Activated T-helper 1 cell treated with anti-CD3 and anti-CD28 coated beads, Interleukin-12 subunit alpha, Interleukin-12 subunit beta, Interleukin-2, Interleukin-4 antibody, amounts not matched to agents 30 ng/mL and 10 ng/mL and 1 ng/mL, durations not matched to agents 14 hours and 24 hours and 36 hours (primary cell): ENCODE measurements around the gene DLL4. TPM values are rescaled to one million over a fixed set of nuclear protein-coding genes. Genes with fewer than 3 reads are reported as not detected.

Experiments
- DNase-seq: peaks from one replicate; pipeline ENCODE4 v3.0.0; 2021; ENCODE audit warnings: low spot score
- H3K27ac Mint-ChIP-seq: one replicate; pipeline ENCODE4 v1.8.0; 2021; ENCODE audit warnings: mild to moderate bottlenecking, mixed read lengths
- H3K27me3 Mint-ChIP-seq: one replicate; pipeline ENCODE4 v1.8.0; 2022; ENCODE audit warnings: mild to moderate bottlenecking, moderate library complexity, mixed read lengths; ENCODE audit not compliant: insufficient read depth
- H3K36me3 Mint-ChIP-seq: one replicate; pipeline ENCODE4 v1.8.0; 2021; ENCODE audit warnings: low read depth, mixed read lengths
- H3K4me1 Mint-ChIP-seq: one replicate; pipeline ENCODE4 v1.8.0; 2021; ENCODE audit warnings: low read depth, mixed read lengths
- H3K4me3 Mint-ChIP-seq: one replicate; pipeline ENCODE4 v1.8.0; 2021; ENCODE audit warnings: mild to moderate bottlenecking, moderate library complexity, mixed read lengths
- H3K9me3 Mint-ChIP-seq: one replicate; pipeline ENCODE4 v1.8.0; 2021; ENCODE audit warnings: mixed read lengths
- intact Hi-C: fragments of 100-400 bp; cut with micrococcal nuclease; formaldehyde crosslinking; loops from one replicate; pipeline ENCODE4 v1.15.1; 2024
- total RNA-seq: library from RNA; stranded (reverse); gene quantifications from 2 replicates; pipeline ENCODE4 v1.2.3, GENCODE V29; 2022

DLL4 gene
- total RNA-seq, 1 donor from 2014 or later: 0.36 TPM

- intact Hi-C loops: no loop called here
- Mint-ChIP-seq H3K4me1 (peaks cover 22% of the 10 kb centered on the region), H3K36me3 (no peaks in the 10 kb centered on the region), H3K9me3 (no peaks in the 10 kb centered on the region), H3K27ac (no peak overlapping the region), H3K27me3 (peaks cover 33% of the 10 kb centered on the region), H3K4me3 (no peak overlapping the region)
- DNase-seq: no peak
Observed at GRCh38 chr15:40934457-40934856, 5.3 kb downstream of the DLL4 start.

GRCh38 chr15:40936234-40936708 is 7.1 kb downstream of the DLL4 start:
- Mint-ChIP-seq H3K4me3 (no peak overlapping the region), H3K27ac (no peak overlapping the region), H3K36me3 (no peaks in the 10 kb centered on the region), H3K27me3 (peaks cover 17% of the 10 kb centered on the region), H3K4me1 (peaks cover 8% of the 10 kb centered on the region), H3K9me3 (no peaks in the 10 kb centered on the region)
- intact Hi-C loops: no loop called here
- no peak for DNase-seq

GRCh38 chr15:40936709-40937666 is 7.8 kb downstream of the DLL4 start:
- Mint-ChIP-seq H3K27ac (no peak overlapping the region), H3K27me3 (peaks cover 13% of the 10 kb centered on the region), H3K4me1 (peaks cover 5% of the 10 kb centered on the region), H3K36me3 (no peaks in the 10 kb centered on the region), H3K9me3 (no peaks in the 10 kb centered on the region), H3K4me3 (no peak overlapping the region)
- intact Hi-C loops: no loop called here
- no peak for DNase-seq

- Mint-ChIP-seq H3K27me3 (peaks cover 5% of the 10 kb centered on the region), H3K27ac (no peak overlapping the region), H3K4me3 (no peak overlapping the region), H3K4me1 (peaks cover 7% of the 10 kb centered on the region), H3K9me3 (no peaks in the 10 kb centered on the region), H3K36me3 (no peaks in the 10 kb centered on the region)
- DNase-seq: no peak
- intact Hi-C loops: no loop called here
Observed at GRCh38 chr15:40937762-40938535, 8.8 kb downstream of the DLL4 start.

GRCh38 chr15:40938536-40938870 is 9.4 kb downstream of the DLL4 start:
- peaks cover 3% of the 10 kb centered on the region for H3K27me3 Mint-ChIP-seq
- H3K4me3 Mint-ChIP-seq: no peak overlapping the region
- intact Hi-C loops: no loop called here
- H3K4me1 Mint-ChIP-seq: peaks cover 13% of the 10 kb centered on the region
- H3K9me3 Mint-ChIP-seq: no peaks in the 10 kb centered on the region
- no peaks in the 10 kb centered on the region for H3K36me3 Mint-ChIP-seq
- no peak for DNase-seq
- H3K27ac Mint-ChIP-seq: no peak overlapping the region

- Mint-ChIP-seq H3K36me3 (no peaks in the 10 kb centered on the region), H3K9me3 (no peaks in the 10 kb centered on the region), H3K4me3 (peak overlapping the region; percentile 37), H3K4me1 (peaks cover 15% of the 10 kb centered on the region), H3K27me3 (peaks cover 2% of the 10 kb centered on the region), H3K27ac (peak overlapping the region; percentile 45)
- intact Hi-C loops: loop anchor here (5.0 kb wide), 2 partner anchors 33 to 342 kb away; no protein-coding TSS in a partner anchor
- DNase-seq: no peak
Observed at GRCh38 chr15:40940296-40940801, 11.2 kb downstream of the DLL4 start.

GRCh38 chr15:40941068-40941527 is 12.0 kb downstream of the DLL4 start:
- Mint-ChIP-seq H3K27me3 (peaks cover 3% of the 10 kb centered on the region), H3K4me1 (peaks cover 20% of the 10 kb centered on the region), H3K4me3 (peak overlapping the region; percentile 37), H3K9me3 (no peaks in the 10 kb centered on the region), H3K27ac (peak overlapping the region; percentile 72), H3K36me3 (no peaks in the 10 kb centered on the region)
- no peak for DNase-seq
- intact Hi-C loops: loop anchor here (1.0 to 5.0 kb wide), 3 partner anchors 12 to 341 kb away; partner anchors contain the start of gene DLL4

- Mint-ChIP-seq H3K36me3 (no peaks in the 10 kb centered on the region), H3K4me1 (peaks cover 23% of the 10 kb centered on the region), H3K27ac (peak overlapping the region; percentile 72), H3K9me3 (no peaks in the 10 kb centered on the region), H3K27me3 (peaks cover 4% of the 10 kb centered on the region), H3K4me3 (peak overlapping the region; percentile 77)
- intact Hi-C loops: loop anchor here (1.0 to 5.0 kb wide), 5 partner anchors 12 to 341 kb away; partner anchors contain the start of genes CHAC1 and DLL4
- peak; percentile 66 for DNase-seq
Observed at GRCh38 chr15:40941528-40942336, 12.6 kb downstream of the DLL4 start.

- Mint-ChIP-seq H3K36me3 (no peaks in the 10 kb centered on the region), H3K27me3 (peaks cover 4% of the 10 kb centered on the region), H3K9me3 (no peaks in the 10 kb centered on the region), H3K4me1 (peaks cover 23% of the 10 kb centered on the region), H3K27ac (peak overlapping the region; percentile 6), H3K4me3 (peak overlapping the region; percentile 77)
- intact Hi-C loops: loop anchor here (1.0 to 5.0 kb wide), 4 partner anchors 11 to 340 kb away; partner anchors contain the start of gene CHAC1
- DNase-seq: no peak
Observed at GRCh38 chr15:40942337-40942854, 13.3 kb downstream of the DLL4 start.

GRCh38 chr15:40942878-40943277 is 13.7 kb downstream of the DLL4 start:
- DNase-seq: no peak
- H3K9me3 Mint-ChIP-seq: no peaks in the 10 kb centered on the region
- no peaks in the 10 kb centered on the region for H3K36me3 Mint-ChIP-seq
- H3K27me3 Mint-ChIP-seq: peaks cover 4% of the 10 kb centered on the region
- intact Hi-C loops: loop anchor here (1.0 to 5.0 kb wide), 4 partner anchors 10 to 339 kb away; partner anchors contain the start of gene CHAC1
- peak overlapping the region; percentile 6 for H3K27ac Mint-ChIP-seq
- H3K4me1 Mint-ChIP-seq: peaks cover 23% of the 10 kb centered on the region
- peak overlapping the region; percentile 77 for H3K4me3 Mint-ChIP-seq

- Mint-ChIP-seq H3K36me3 (no peaks in the 10 kb centered on the region), H3K27me3 (peaks cover 4% of the 10 kb centered on the region), H3K4me3 (peak overlapping the region; percentile 45), H3K27ac (no peak overlapping the region), H3K9me3 (no peaks in the 10 kb centered on the region), H3K4me1 (peaks cover 23% of the 10 kb centered on the region)
- DNase-seq: no peak
- intact Hi-C loops: loop anchor here (5.0 kb wide), 2 partner anchors 37 to 338 kb away; no protein-coding TSS in a partner anchor
Observed at GRCh38 chr15:40943764-40944365, 14.7 kb downstream of the DLL4 start.
